ENCODE results near the gene GATAD2A.

The GATAD2A gene

DNA sequence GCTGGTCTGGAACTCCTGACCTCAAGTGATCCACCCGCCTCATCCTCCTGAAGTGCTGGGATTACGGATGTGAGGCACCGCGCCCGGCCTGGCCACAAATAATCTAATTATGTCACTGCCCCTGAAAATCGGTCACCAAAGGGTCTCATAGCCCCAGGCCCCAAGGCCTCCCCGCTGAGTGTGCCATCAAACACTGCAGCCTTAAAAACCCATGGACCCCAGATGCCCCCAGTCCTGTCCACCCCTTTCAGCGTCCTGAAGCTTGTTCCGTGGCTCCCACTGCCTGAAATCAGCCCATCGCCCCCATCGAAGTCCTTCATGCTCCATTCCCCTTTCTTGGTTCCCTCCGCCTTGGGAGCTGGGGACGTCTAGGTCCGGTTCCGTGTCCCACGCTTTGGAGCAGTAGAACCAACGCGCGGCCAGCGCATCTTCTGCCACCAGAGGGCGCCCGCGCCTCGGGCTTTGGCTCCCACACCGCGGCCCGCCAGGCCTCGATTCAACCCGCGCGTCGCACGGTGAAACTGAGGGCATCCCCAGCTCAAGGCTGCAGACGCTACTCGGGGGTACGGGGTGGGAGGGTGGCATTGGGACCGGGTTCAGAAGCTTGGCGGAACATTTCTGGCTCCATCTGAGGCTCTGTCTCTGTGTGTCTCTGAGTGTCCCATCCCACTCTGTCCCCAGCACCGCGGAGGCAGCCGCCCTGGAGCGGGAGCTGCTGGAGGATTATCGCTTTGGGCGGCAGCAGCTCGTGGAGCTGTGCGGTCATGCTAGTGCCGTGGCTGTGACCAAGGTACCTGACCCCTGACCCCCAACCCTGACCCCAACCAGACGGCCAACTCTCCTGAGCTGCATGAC is 126.7 kb downstream of the GATAD2A start:
- DNase-seq (ENCODE audit: low spot score): peak; percentile 72

DNA sequence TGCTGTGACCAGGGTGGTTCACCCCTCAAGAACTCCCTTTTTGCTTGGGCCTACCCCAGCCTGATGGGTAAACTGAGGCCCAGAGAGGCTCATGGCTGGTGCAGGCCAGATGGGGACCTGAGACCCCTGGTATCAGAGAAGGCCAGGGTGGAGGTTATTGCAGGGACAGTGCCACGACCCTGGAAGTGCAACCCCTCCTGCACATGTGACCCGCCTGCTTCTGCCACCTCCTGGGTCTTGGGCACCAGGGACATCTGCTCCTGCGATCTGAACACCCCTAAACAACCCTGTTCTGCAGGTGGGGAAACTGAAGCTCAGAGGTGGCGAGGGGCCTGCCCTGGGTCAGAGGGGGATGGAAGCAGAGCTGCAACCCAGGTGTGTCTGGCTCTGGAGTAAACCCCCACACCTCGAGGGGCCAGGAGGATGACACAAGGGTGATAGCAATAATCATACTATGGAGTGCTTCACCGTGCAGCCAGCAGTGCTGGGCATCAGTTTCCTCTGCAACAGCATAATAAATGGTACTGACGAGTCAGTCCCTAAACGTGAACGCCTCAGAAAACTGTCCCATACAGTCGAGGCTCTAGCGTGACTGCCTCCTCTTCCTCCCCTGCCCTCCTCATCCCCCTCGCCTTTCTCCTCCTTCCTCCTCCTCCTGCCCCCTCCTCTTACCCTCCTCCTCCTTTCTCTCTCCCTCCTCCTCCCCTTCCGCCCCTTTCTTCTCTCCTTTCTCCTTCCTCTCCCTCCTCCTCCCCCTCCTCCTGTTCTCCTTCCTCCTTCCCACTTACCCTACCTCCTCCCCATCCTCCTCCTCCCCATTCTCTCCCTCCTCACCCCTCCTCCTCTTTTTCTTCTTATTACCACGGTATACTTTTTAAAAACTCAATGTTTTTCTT is 127.6 kb downstream of the GATAD2A start:
- DNase-seq (ENCODE audit: low spot score): no peak

DNA sequence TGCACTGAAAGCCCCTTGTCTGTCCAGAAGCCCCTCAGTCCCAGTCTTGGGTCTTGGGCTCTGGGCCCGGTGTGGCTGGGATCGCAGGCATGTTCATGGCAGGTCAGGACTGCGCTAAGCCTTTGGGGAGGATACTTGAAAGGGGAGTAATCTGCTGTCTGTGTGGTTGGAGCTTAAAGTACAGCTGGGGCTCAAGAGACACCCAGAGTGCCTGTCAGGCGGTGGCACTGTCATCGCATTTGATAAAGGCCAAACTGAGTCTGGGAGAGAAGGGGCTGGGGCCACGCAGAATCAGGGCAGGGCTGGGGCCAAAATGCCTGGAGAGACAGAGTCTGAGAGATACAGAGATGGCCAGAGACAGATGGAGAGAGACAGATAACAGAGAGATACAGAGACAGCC is 128.4 kb downstream of the GATAD2A start:
- DNase-seq (ENCODE audit: low spot score): no peak

DNA sequence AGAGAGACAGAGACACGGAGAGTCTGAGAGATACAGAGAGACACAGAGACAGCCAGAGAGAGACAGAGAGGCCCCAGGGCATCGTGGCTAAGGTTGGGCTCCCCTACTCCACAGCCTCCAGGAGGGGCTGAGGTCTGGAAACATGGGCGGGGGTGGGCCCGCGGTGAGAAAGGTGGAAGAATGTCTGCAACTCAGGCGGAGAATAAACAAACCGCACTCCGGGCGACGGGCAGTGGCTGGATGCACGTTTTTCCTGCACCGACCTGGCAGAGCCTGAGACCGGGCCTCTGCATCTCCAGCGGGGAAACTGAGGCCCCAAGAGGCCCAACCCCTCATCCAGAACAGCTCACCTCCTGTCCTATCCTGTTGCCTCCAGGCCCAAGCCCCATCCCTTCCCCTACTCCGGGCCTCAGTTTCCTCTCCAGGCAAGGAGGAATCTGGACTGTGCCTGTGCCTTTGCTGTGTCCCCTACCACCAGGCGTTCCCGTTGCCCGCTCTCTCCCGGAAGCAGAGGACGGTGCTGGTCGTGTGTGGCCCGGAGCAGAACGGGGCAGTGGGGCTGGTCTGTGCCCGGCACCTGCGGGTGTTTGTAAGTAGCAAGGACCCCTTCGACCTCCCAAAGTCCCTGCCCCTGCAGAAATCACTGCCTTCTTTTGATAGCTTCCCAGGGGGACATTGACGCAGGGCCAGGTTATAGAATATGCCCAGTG is 129.2 kb downstream of the GATAD2A start:
- no peak for DNase-seq (ENCODE audit: low spot score)

DNA sequence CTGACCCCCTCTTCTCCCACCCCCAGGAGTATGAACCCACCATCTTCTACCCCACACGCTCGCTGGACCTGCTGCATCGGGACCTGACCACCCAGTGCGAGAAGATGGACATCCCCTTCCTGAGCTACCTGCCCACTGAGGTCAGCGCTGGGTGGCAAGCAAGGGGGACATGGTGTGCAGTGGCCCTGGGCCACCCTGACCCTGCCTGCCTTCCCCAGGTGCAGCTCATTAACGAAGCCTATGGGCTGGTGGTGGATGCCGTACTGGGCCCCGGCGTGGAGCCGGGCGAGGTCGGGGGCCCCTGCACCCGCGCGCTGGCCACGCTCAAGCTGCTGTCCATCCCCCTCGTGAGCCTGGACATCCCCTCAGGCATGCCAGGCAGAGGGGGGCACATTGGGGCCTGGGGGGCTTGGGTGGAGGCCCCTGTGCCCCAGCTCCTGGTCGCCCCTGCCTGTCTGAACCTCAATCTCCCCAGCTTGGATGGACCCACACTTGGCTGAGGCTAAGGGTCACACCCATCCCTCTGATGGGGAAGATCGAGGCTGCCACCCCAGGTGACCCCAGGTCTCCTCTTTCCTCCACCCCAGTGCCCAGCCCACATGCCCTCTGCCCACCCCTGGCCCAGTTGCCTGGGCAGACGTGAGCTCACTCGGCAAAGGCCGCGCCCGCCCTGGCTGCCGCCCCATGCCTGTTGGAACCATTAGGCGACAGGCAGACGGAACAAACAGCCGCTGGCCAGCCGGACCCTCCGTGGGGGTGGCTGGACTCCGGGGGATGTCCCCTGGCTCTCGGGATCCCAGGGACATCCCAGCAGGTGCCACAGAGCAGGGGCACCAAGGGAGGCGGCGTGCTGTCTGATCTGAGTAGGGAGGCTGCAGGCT is 130.1 kb downstream of the GATAD2A start:
- no peak for DNase-seq (ENCODE audit: low spot score)

DNA sequence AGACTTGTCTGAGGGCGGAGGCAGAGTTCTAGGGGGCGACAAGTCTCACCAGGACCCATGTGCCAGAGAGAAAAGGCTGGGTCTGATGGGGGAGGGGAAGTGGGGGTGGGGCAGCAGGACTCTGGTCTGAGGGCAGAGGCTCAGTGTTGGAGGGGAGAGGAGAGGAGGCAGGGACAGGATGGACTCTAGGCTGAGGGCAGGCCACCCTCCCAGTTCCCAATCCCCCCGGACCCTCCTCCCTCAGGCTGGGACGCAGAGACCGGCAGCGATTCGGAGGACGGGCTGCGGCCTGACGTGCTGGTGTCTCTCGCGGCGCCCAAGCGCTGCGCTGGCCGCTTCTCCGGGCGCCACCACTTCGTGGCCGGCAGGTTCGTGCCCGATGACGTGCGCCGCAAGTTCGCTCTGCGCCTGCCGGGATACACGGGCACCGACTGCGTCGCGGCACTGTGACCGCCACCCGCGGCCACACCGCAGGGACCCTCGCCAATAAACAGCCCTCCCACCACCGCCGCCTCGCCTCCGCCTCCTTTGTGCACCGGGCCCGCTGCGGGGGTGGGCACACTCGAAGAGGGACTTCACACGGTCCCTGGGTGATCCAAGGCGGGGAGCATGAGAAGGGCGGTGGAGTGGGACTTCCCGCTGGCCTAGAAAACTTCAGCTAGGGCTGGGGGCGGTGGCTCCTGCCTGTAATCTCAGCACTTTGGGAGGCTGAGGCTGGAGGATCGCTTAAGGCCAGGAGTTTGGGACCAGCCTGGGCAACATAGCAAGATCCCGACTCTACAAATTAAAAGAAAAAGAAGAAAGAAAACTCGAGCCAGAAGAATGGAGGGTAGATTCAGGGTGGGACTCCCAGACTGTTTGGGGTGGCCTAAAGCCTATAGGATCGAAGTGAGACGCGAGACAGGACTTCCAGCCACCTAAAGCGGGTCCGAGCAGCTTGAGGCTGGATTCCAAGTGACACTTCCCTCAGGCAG is 131.9 kb downstream of the GATAD2A start:
- DNase-seq (ENCODE audit: low spot score): no peak

DNA sequence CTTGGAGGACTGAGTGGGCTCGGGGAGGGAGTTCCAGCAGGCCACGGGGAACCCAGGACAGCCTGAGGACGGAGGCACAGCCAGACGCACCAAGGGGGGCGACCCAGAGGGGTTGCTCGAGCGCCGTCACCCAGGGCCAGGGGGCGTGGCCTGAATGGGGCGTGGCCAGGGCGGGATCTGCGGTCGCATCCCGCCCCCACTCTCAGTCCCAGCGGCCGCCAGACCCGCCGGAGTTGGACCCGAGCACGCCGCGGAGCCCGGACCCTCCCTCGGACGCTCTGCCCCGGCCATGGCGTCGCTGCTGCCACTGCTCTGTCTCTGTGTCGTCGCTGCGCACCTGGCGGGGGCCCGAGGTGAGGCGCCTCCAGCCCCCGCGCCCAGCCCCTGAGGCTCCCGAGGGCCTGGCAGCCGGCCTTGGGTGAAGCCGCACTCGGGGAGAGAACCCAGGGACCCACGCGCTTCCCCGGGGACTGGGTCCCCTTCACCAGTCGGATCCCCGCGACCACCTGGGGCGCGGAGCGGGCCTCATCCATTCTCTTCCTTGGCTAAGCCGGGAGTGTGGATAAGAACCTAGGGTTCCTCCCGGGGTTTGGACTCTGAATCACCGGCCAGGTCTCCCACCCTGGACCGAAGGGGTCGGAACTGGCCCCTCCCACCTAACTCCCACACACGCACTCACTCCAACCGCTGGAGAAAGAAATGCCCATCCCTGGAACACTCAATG is 132.7 kb downstream of the GATAD2A start, which contains the start of gene CILP2:
TSS of gene CILP2 (plus strand) at position 205 of the 724 bp plus-strand sequence. CDS start at position 290, 85 bp downstream.
- no peak for DNase-seq (ENCODE audit: low spot score)

DNA sequence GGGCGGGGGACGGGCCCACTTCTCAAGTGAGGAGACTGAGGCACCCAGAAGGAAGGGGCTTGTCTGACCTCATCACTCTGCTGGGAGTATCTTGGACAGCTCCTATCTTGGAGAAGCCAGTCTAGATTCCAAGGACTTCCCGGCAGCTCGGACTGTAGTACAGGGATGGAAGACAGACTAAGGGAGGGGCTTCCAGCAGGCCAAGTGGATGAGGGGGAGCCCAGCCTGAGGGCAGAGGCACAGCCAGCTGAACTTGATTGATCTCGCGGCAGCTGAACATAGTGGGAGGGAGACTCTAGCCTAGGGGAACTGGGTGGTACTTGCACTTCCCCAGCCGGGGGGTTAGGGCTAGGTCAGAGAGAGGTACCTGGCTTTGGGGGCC is 133.3 kb downstream of the GATAD2A start:
- DNase-seq (ENCODE audit: low spot score): no peak

DNA sequence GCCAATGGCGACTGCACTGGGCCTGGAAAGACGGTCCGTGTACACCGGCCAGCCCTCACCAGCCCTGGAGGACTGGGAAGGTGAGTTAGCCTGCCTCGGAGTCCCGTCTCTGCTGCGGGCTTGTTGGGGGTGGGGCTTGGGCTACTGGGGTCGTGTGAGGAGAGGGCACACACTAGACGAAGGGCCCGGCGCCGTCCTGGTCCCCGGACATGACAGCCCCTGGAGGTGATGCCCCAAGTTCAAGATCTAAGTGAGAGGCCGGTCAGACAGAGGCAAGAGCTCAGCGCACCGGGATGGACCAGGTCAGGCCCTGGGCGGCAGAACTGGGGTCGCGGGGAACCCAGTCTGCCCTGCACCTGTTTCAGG is 134.2 kb downstream of the GATAD2A start:
- no peak for DNase-seq (ENCODE audit: low spot score)

DNA sequence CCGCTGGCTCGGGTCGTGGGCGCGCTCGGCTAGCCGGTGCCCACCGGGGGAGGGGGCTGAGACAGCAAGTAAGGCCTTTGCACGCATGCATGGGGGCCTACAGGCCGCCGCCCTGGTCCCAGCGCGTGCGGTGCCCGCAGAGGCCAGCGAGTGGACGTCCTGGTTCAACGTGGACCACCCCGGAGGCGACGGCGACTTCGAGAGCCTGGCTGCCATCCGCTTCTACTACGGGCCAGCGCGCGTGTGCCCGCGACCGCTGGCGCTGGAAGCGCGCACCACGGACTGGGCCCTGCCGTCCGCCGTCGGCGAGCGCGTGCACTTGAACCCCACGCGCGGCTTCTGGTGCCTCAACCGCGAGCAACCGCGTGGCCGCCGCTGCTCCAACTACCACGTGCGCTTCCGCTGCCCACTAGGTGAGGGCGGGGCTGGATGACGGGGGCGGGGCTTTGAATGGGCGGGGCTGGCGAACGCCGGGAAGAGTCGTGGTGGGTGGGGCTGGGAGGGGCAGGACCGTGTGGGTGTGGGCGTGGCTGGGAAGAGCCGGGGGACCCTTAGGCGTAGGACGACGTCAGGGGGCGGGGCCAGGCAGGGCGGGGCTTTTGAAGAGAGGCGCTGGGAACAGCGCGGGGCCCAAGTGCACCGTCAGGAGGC is 134.7 kb downstream of the GATAD2A start:
- no peak for DNase-seq (ENCODE audit: low spot score)

DNA sequence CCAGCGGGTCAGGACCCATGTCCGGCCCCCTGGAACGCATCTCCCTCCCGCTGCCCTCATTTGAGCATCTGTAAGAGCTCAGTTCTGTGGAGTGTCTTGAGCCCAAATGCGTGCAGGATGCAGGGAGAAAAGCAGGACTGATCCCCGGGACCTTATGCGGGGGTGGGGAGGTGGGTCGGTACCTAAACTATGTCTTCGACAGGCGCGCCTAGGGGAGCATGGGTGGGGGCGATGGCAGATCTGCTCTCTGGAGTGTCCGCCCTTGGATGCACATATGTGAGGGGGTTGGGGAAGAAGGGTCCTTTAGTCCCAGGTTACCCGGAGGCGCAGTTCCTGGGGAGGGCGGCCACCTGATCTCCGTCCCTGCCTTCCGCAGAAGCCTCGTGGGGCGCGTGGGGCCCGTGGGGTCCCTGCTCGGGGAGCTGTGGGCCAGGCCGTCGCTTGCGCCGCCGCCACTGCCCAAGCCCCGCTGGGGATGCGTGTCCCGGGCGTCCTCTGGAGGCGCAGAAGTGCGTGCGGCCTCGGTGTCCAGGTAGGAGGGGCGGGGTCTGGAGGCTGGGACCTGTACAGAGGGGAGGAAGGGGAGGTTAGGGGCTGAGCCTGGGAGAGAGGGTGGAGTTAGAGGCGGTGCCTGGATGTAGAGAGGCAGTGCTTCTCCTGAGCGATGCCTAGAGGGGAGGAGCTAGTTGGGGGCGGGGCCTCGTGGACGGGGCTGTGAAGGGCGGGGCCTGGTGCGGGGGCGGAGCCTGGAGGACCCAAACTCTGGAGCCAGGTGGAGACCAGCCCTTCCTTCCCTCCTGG is 135.4 kb downstream of the GATAD2A start:
- no peak for DNase-seq (ENCODE audit: low spot score)

DNA sequence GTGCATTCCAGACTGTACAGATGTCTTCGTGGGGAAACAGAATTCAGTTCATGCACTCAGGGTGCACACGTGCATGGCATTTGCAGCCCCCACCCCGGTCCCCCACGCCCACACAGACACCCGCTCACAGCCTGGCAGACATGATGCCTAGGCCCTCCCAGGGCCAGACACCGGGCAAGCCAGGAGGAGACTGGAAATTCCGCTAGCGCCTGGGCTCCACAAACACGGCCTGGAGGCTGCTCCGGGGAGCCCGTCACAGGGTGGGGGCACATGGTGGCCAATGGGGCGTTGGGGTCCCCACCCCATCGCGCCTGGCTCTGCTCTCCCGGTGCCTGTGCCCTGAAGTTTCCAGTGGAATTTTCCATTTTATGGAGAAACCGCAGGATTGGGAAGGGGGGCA is 136.1 kb downstream of the GATAD2A start:
- no peak for DNase-seq (ENCODE audit: low spot score)

DNA sequence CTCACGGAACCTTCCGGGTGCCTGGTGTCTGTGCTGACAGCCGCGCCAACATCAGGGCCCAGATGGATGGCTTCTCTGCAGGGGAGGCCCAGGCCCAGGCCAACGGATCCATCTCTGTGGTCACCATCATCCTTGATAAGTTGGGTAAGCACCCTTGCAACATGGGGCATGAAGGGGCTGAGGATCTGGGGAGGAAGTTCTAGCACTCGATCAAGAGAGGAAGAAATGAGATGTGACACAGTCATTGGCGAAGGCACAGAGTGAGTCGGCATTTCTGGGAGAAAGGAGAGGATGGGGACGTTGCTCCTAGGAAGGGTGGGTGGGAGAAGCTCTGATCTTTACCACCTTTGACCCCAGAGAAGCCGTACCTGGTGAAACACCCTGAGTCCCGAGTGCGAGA is 137.0 kb downstream of the GATAD2A start:
- no peak for DNase-seq (ENCODE audit: low spot score)

DNA sequence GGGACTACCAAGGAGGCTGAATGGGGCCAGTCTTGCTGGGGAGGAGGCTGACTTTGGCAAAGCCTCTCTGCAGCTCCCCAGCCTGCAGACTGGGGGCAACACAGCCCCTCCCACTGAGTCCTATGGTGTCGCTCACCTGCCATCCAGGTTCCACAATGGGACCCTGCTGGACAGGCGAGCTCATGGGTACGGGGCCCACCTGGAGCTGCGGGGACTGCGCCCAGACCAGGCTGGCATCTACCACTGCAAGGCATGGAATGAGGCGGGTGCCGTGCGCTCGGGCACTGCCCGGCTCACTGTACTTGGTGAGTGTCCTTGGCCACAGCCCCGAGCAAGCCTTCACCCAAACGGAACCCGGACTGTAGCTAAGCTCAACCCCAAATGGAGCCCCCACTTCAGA is 137.6 kb downstream of the GATAD2A start:
- DNase-seq (ENCODE audit: low spot score): no peak

DNA sequence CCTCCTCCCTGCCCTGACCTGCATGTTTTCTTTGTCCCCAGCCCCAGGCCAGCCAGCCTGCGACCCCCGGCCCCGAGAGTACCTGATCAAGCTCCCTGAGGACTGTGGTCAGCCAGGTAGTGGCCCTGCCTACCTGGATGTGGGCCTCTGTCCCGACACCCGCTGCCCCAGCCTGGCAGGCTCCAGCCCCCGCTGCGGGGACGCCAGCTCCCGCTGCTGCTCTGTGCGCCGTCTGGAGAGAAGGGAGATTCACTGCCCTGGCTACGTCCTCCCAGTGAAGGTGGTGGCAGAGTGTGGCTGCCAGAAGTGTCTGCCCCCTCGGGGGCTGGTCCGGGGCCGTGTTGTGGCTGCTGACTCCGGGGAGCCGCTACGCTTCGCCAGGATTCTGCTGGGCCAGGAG is 138.2 kb downstream of the GATAD2A start:
- no peak for DNase-seq (ENCODE audit: low spot score)

DNA sequence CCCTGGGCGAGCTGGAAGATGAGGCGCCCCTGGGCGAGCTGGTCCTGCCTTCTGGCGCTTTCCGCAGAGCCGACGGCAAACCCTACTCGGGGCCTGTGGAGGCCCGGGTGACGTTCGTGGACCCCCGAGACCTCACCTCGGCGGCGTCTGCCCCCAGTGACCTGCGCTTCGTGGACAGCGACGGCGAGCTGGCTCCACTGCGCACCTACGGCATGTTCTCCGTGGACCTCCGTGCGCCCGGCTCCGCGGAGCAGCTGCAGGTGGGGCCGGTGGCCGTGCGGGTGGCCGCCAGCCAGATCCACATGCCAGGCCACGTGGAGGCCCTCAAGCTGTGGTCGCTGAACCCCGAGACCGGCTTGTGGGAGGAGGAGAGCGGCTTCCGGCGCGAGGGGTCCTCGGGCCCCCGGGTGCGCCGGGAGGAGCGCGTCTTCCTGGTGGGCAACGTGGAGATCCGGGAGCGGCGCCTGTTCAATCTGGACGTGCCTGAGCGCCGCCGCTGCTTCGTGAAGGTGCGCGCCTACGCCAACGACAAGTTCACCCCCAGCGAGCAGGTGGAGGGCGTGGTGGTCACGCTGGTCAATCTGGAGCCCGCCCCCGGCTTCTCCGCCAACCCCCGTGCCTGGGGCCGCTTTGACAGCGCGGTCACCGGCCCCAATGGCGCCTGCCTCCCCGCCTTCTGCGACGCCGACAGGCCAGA is 138.9 kb downstream of the GATAD2A start:
- no peak for DNase-seq (ENCODE audit: low spot score)

DNA sequence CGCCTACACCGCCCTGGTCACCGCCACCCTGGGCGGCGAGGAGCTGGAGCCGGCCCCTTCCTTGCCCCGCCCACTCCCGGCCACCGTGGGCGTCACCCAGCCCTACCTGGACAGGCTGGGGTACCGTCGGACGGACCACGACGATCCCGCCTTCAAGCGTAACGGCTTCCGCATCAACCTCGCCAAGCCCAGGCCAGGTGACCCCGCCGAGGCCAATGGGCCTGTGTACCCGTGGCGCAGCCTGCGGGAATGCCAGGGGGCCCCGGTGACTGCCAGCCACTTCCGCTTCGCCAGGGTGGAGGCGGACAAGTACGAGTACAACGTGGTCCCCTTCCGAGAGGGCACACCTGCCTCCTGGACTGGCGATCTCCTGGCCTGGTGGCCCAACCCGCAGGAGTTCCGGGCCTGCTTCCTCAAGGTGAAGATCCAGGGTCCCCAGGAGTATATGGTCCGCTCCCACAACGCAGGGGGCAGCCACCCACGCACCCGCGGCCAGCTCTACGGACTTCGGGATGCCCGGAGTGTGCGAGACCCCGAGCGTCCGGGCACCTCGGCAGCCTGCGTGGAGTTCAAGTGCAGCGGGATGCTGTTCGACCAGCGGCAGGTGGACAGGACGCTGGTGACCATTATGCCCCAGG is 139.6 kb downstream of the GATAD2A start:
- DNase-seq (ENCODE audit: low spot score): no peak
